T-cell (primary cell): ENCODE results near the gene EPC2. TPM values are rescaled to one million over a fixed set of nuclear protein-coding genes. Genes with fewer than 3 reads are reported as not detected.
A peak's percentile ranks its signal among the peaks of the same experiment; 100 is the strongest.

ENCODE experiments used
- ATAC-seq, 4 experiments: fragments of 200-7000 bp in 3 of 4; fragments of 150-1000 bp in 1 of 4; cut with Tn5 transposase; replicated peaks in 1 of 4; 1 replicate in 3 of 4; 2 replicates in 1 of 4; pipeline ENCODE4 v1.10.0; 2021; ENCODE audit warnings: moderate library complexity in 3 of 4, mild to moderate bottlenecking in 2 of 4, moderate number of reproducible peaks in 1 of 4
- CTCF ChIA-PET, 2 donors: fragments of 300-600 bp; sonication (Branson Sonifier 250); formaldehyde crosslinking; loops; one replicate each; lab custom pipeline; 2022; ENCODE audit warnings: antibody characterized with exemption in 2 of 2; lab: Charles Lee
- POLR2A ChIA-PET, 2 donors: fragments of 300-600 bp; sonication (Branson Sonifier 250); formaldehyde crosslinking; loops; one replicate each; lab custom pipeline; 2022; ENCODE audit warnings: antibody characterized with exemption in 2 of 2; lab: Charles Lee
- DNase-seq, 35 experiments: peaks; one replicate each; pipeline versions ENCODE4 v3.0.0 to v3.0.0-alpha.2; 2013 to 2023
- H3K27ac ChIP-seq: one replicate; pipeline ENCODE4 v1.5.1; 2013; ENCODE audit warnings: low read length
- H3K27me3 ChIP-seq, 2 experiments: replicated peaks in 1 of 2; 1 replicate in 1 of 2; 2 replicates in 1 of 2; pipeline versions ENCODE4 v1.6.1 to v1.7.0; 2013; ENCODE audit warnings: low read length in 1 of 2, mixed read lengths in 1 of 2; ENCODE audit not compliant: control insufficient read depth in 2 of 2, insufficient read depth in 2 of 2; ENCODE audit errors: extremely low read depth in 1 of 2
- H3K36me3 ChIP-seq, 2 donors: 1 replicate in 1 of 2; 2 replicates in 1 of 2; pipeline versions ENCODE4 v1.6.1 to v1.7.0; 2013; ENCODE audit warnings: low read length in 1 of 2; ENCODE audit not compliant: control insufficient read depth in 2 of 2, insufficient read depth in 1 of 2; ENCODE audit errors: extremely low read depth in 1 of 2
- H3K4me1 ChIP-seq, 2 experiments: 1 replicate in 1 of 2; 2 replicates in 1 of 2; pipeline versions ENCODE4 v1.6.1 to v1.7.0; 2013; ENCODE audit warnings: low read length in 2 of 2, mixed read lengths in 1 of 2; ENCODE audit not compliant: insufficient read depth in 2 of 2, control insufficient read depth in 1 of 2; ENCODE audit errors: extremely low read depth in 1 of 2
- H3K4me3 ChIP-seq, 2 donors: 1 replicate in 1 of 2; 2 replicates in 1 of 2; pipeline versions ENCODE4 v1.5.1 to v1.7.0; 2013; ENCODE audit warnings: mild to moderate bottlenecking in 2 of 2, low read length in 1 of 2, moderate library complexity in 1 of 2; ENCODE audit not compliant: control insufficient read depth in 1 of 2; ENCODE audit errors: extremely low read depth in 1 of 2
- H3K9me3 ChIP-seq: 2 replicates; pipeline ENCODE4 v1.7.0; 2013
- H3K27ac Mint-ChIP-seq, 2 donors: one replicate each; pipeline ENCODE4 v1.8.0; 2020 to 2021; ENCODE audit warnings: mild to moderate bottlenecking in 2 of 2, mixed read lengths in 2 of 2
- H3K27me3 Mint-ChIP-seq, 2 donors: one replicate each; pipeline ENCODE4 v1.8.0; 2021 to 2022; ENCODE audit warnings: mixed read lengths in 2 of 2
- H3K36me3 Mint-ChIP-seq: one replicate; pipeline ENCODE4 v1.8.0; 2021; ENCODE audit warnings: mixed read lengths
- H3K4me1 Mint-ChIP-seq, 3 donors: one replicate each; pipeline ENCODE4 v1.8.0; 2020 to 2022; ENCODE audit warnings: mixed read lengths in 3 of 3, mild to moderate bottlenecking in 1 of 3
- H3K4me3 Mint-ChIP-seq, 3 donors: one replicate each; pipeline ENCODE4 v1.8.0; 2020 to 2022; ENCODE audit warnings: mild to moderate bottlenecking in 3 of 3, mixed read lengths in 3 of 3, moderate library complexity in 3 of 3
- H3K9me3 Mint-ChIP-seq, 3 donors: one replicate each; pipeline ENCODE4 v1.8.0; 2020 to 2022; ENCODE audit warnings: mixed read lengths in 3 of 3
- WGBS: methylation state at CpG from one replicate; pipeline ENCODE4 v1.1.5; 2013; ENCODE audit warnings: missing lambda C conversion rate; ENCODE audit not compliant: insufficient coverage; 5-methylcytosine and 5-hydroxymethylcytosine counted together
- total RNA-seq, 35 experiments: library from RNA in 6 of 35; stranded (reverse) in 6 of 35; fragments of 120-200 nt in 1 of 35; gene quantifications; one replicate each; pipeline versions ENCODE4 v1.2.1 to v1.2.4 and lab custom pipeline; 2013 to 2026

EPC2 gene
- total RNA-seq, 5 donors from 2014 or later (not counting 1 experiment from before 2014, with no cell fraction given): 54.3 to 84.3 (median 66.9) TPM

GRCh38 chr2:148719195-148719749 is 74.7 kb downstream of the EPC2 start:
- ChIA-PET POLR2A (no interaction called here), CTCF (interaction anchor here (0.6 to 0.8 kb wide), 2 partner anchors 72 to 73 kb away, joined by 3 to 6 read pairs; no protein-coding TSS in a partner anchor)
- Mint-ChIP-seq H3K4me3 (peak overlapping the region in 1 of 3 donors; percentile 33), H3K27ac (peak overlapping the region in 1 of 2 donors; percentile 56), H3K27me3 (no peaks in the 10 kb centered on the region), H3K9me3 (peaks cover 0 to 8% (median 5%) of the 10 kb centered on the region in 3 donors), H3K36me3 (peaks cover 44% of the 10 kb centered on the region), H3K4me1 (peaks cover 94 to 97% (median 95%) of the 10 kb centered on the region in 3 donors)
- Histone ChIP-seq H3K27ac (no peak overlapping the region), H3K4me1 (peaks cover 10 to 15% of the 10 kb centered on the region in 2 experiments), H3K27me3 (no peaks in the 10 kb centered on the region), H3K9me3 (peaks cover 3% of the 10 kb centered on the region), H3K36me3 (no peaks in the 10 kb centered on the region), H3K4me3 (no peak overlapping the region)
- DNase-seq (no peak), ATAC-seq (no peak)
- WGBS: 96% methylated on average over 4 of the region's 6 CpGs

DNA sequence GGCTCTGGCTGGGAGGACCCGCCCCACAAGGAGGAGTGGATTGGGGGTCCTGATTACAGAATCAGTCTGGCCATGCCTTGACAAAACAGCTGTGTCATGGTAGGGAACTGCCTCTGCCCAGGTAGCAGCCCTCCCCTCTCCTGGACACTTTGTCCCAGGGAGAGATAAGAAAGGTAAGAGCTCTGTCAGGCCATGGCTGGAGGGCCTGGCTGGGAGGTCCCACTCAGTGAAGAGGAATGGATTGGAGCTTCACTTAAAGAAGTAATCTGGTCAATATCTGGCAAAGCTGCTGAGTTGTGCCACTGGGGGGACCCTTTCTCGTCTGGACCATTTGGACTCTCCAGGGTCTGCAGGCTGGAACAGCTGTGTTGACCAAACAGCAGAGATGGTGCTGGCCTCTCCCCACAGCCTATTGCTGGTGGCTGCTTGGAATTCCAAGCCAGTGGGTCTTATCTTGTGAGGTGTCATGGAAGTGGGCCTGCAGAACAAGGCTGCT is 75.4 kb downstream of the EPC2 start:
- ChIA-PET POLR2A (interaction anchor here in 1 of 2 donors (0.6 kb wide), 1 partner anchor 13 kb away, joined by 7 read pairs; no protein-coding TSS in a partner anchor), CTCF (interaction anchor here (0.8 to 1.7 kb wide), 2 partner anchors 43 to 74 kb away, joined by 3 read pairs; no protein-coding TSS in a partner anchor)
- Histone ChIP-seq H3K4me3 (peak overlapping the region in 1 of 2 donors; percentile 23), H3K27me3 (no peaks in the 10 kb centered on the region), H3K4me1 (peaks cover 15 to 16% of the 10 kb centered on the region in 2 experiments), H3K36me3 (no peaks in the 10 kb centered on the region), H3K9me3 (peaks cover 3% of the 10 kb centered on the region), H3K27ac (no peak overlapping the region)
- peaks cover 0 to 8% (median 5%) of the 10 kb centered on the region in 3 donors for H3K9me3 Mint-ChIP-seq
- ATAC-seq: peak in 1 of 4 experiments; percentile 25
- peaks cover 95 to 97% (median 96%) of the 10 kb centered on the region in 3 donors for H3K4me1 Mint-ChIP-seq
- no peak for DNase-seq
- H3K27me3 Mint-ChIP-seq: no peaks in the 10 kb centered on the region
- peak overlapping the region in 1 of 2 donors; percentile 34 for H3K27ac Mint-ChIP-seq
- peak overlapping the region in 1 of 3 donors; percentile 33 for H3K4me3 Mint-ChIP-seq
- WGBS: 73% methylated on average over 2 of the region's 2 CpGs
- H3K36me3 Mint-ChIP-seq: peaks cover 44% of the 10 kb centered on the region

DNA sequence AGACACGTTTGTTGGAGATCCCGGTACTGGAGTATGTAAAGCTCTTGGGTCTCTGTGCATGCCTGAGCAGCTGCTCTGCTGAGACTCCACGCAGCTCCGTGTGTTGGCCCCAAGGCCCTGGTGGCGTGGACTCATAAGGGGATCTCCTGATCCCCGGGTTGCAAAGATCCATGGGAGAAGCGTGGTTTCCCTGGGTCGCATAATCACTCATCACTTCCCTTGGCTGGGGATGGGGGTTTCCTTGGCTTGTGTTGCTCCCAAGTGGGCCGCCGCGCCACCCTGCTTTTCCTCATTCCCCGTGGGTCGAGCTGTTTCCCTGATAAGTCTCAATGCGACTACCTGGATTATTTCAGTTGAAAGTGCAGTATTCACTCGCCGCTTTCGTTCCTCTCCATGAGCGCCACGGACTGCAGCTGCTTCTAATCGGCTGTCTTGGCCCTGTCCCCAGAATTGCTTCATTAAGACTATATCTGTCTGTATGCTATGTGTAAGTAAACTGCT is 76.0 kb downstream of the EPC2 start:
- peaks cover 15 to 18% of the 10 kb centered on the region in 2 experiments for H3K4me1 ChIP-seq
- Mint-ChIP-seq H3K27ac (peak overlapping the region; percentile 40 to 59), H3K9me3 (peaks cover 0 to 8% (median 5%) of the 10 kb centered on the region in 3 donors), H3K4me1 (peaks cover 95 to 96% (median 96%) of the 10 kb centered on the region in 3 donors), H3K27me3 (no peaks in the 10 kb centered on the region), H3K4me3 (peak overlapping the region in 1 of 3 donors; percentile 33), H3K36me3 (peaks cover 40% of the 10 kb centered on the region)
- no peak for DNase-seq
- CTCF ChIA-PET: interaction anchor here in 1 of 2 donors (1.7 kb wide), 1 partner anchor 43 kb away, joined by 3 read pairs; no protein-coding TSS in a partner anchor
- peaks cover 3% of the 10 kb centered on the region for H3K9me3 ChIP-seq
- 84% methylated on average over 12 of the region's 20 CpGs for WGBS
- H3K4me3 ChIP-seq: peak overlapping the region in 1 of 2 donors; percentile 23
- H3K27me3 ChIP-seq: no peaks in the 10 kb centered on the region
- no peak overlapping the region for H3K27ac ChIP-seq
- POLR2A ChIA-PET: no interaction called here
- peak in 2 of 4 experiments; percentile 9 to 24 for ATAC-seq
- H3K36me3 ChIP-seq: no peaks in the 10 kb centered on the region

DNA sequence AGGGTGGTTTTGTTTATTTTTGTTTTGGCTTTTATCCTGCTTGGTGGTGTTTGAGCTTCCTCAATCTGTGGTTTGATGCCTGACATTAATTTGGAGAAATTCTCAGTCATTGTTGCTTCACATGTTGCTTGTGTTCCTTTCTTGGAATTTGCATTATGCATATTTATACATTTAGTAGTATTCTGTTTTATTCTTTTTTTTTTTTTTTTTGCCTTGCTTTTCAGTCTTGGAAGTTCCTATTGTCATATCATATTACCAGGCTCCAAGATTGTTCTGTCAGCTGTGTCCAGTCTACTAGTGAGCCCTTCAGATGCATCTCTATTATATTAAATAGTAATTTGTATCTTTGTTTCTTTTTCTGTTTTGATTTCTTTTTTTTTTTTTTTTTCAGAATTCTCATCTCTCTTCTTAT is 77.0 kb downstream of the EPC2 start:
- H3K27me3 Mint-ChIP-seq: no peaks in the 10 kb centered on the region
- H3K27ac Mint-ChIP-seq: peak overlapping the region in 1 of 2 donors; percentile 13
- Histone ChIP-seq H3K27ac (no peak overlapping the region), H3K36me3 (no peaks in the 10 kb centered on the region), H3K4me3 (no peak overlapping the region), H3K4me1 (peaks cover 15 to 18% of the 10 kb centered on the region in 2 experiments), H3K9me3 (peaks cover 3% of the 10 kb centered on the region), H3K27me3 (no peaks in the 10 kb centered on the region)
- ChIA-PET POLR2A (interaction anchor here in 1 of 2 donors (0.7 kb wide), 1 partner anchor 8 kb away, joined by 8 read pairs; no protein-coding TSS in a partner anchor), CTCF (interaction anchor here (0.7 to 1.7 kb wide), 2 partner anchors 44 to 595 kb away, joined by 3 to 6 read pairs; no protein-coding TSS in a partner anchor)
- peaks cover 41% of the 10 kb centered on the region for H3K36me3 Mint-ChIP-seq
- DNase-seq (no peak), ATAC-seq (no peak)
- no peak overlapping the region for H3K4me3 Mint-ChIP-seq
- peaks cover 95 to 96% (median 96%) of the 10 kb centered on the region in 3 donors for H3K4me1 Mint-ChIP-seq
- H3K9me3 Mint-ChIP-seq: peaks cover 0 to 9% (median 8%) of the 10 kb centered on the region in 3 donors

GRCh38 chr2:148721991-148722777 is 77.6 kb downstream of the EPC2 start:
- Histone ChIP-seq H3K4me3 (no peak overlapping the region), H3K27me3 (no peaks in the 10 kb centered on the region), H3K4me1 (peaks cover 15 to 18% of the 10 kb centered on the region in 2 experiments), H3K27ac (no peak overlapping the region), H3K36me3 (no peaks in the 10 kb centered on the region), H3K9me3 (peaks cover 3% of the 10 kb centered on the region)
- Mint-ChIP-seq H3K36me3 (peaks cover 43% of the 10 kb centered on the region), H3K27me3 (no peaks in the 10 kb centered on the region), H3K4me1 (peaks cover 94 to 96% (median 95%) of the 10 kb centered on the region in 3 donors), H3K4me3 (peak overlapping the region in 1 of 3 donors; percentile 3), H3K9me3 (peaks cover 3 to 8% (median 6%) of the 10 kb centered on the region in 3 donors), H3K27ac (peak overlapping the region; percentile 13 to 20)
- WGBS: 80% methylated on average over 1 of the region's 5 CpGs
- ATAC-seq: no peak
- ChIA-PET POLR2A (interaction anchor here (0.5 to 0.6 kb wide), 2 partner anchors 36 to 94 kb away, joined by 3 read pairs; no protein-coding TSS in a partner anchor), CTCF (interaction anchor here (0.7 to 1.7 kb wide), 2 partner anchors 45 to 594 kb away, joined by 3 to 6 read pairs; no protein-coding TSS in a partner anchor)
- DNase-seq: no peak
